ENCODE data around the gene TPD52L1.

GRCh38 chr6:125228981-125229479 is 75.5 kb downstream of the TPD52L1 start:
- no peak for TF ChIP-seq NFIC (IDR thresholded peaks at IDR 0.05; ENCODE audit: low read depth, low read length)
- TF ChIP-seq ATF2 (IDR thresholded peaks at IDR 0.05; ENCODE audit: low read length) = no peak
- no peak for TF ChIP-seq TCF7 (IDR thresholded peaks at IDR 0.05; ENCODE audit: borderline replicate concordance)
- TF ChIP-seq, protein P1, sequence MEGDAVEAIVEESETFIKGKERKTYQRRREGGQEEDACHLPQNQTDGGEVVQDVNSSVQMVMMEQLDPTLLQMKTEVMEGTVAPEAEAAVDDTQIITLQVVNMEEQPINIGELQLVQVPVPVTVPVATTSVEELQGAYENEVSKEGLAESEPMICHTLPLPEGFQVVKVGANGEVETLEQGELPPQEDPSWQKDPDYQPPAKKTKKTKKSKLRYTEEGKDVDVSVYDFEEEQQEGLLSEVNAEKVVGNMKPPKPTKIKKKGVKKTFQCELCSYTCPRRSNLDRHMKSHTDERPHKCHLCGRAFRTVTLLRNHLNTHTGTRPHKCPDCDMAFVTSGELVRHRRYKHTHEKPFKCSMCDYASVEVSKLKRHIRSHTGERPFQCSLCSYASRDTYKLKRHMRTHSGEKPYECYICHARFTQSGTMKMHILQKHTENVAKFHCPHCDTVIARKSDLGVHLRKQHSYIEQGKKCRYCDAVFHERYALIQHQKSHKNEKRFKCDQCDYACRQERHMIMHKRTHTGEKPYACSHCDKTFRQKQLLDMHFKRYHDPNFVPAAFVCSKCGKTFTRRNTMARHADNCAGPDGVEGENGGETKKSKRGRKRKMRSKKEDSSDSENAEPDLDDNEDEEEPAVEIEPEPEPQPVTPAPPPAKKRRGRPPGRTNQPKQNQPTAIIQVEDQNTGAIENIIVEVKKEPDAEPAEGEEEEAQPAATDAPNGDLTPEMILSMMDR (IDR thresholded peaks at IDR 0.05 in 2 of 3, conservative IDR thresholded peaks at IDR 0.05 in 1 of 3; ENCODE audit: control insufficient read depth in 2 of 3, extremely low read depth in 1 of 3, insufficient read depth in 1 of 3, low read depth in 3 of 3, low read length in 3 of 3) = no peak
- TF ChIP-seq YY1 (IDR thresholded peaks at IDR 0.05; ENCODE audit: low read depth, low read length) = no peak
- no peak for TF ChIP-seq POLR2A (IDR thresholded peaks at IDR 0.05; ENCODE audit: low read depth, low read length)
- TF ChIP-seq, protein P2, sequence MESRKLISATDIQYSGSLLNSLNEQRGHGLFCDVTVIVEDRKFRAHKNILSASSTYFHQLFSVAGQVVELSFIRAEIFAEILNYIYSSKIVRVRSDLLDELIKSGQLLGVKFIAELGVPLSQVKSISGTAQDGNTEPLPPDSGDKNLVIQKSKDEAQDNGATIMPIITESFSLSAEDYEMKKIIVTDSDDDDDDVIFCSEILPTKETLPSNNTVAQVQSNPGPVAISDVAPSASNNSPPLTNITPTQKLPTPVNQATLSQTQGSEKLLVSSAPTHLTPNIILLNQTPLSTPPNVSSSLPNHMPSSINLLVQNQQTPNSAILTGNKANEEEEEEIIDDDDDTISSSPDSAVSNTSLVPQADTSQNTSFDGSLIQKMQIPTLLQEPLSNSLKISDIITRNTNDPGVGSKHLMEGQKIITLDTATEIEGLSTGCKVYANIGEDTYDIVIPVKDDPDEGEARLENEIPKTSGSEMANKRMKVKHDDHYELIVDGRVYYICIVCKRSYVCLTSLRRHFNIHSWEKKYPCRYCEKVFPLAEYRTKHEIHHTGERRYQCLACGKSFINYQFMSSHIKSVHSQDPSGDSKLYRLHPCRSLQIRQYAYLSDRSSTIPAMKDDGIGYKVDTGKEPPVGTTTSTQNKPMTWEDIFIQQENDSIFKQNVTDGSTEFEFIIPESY (IDR thresholded peaks at IDR 0.05) = no peak

Measured in GM12878 (cell line).